NCI-H1105 treated with DMSO at 0.1 percent for 48 hours (cell line): ENCODE measurements around the gene TPRA1.
"Not testable (repeated sequence)": the region's sequence is repeated elsewhere in the genome, so short reads cannot be mapped to it uniquely, and the experiment has no call there.

Experiments used
- DNase-seq: peaks from one replicate; lab custom pipeline; 2025; lab: John Stamatoyannopoulos, UW

Gene TPRA1

DNA sequence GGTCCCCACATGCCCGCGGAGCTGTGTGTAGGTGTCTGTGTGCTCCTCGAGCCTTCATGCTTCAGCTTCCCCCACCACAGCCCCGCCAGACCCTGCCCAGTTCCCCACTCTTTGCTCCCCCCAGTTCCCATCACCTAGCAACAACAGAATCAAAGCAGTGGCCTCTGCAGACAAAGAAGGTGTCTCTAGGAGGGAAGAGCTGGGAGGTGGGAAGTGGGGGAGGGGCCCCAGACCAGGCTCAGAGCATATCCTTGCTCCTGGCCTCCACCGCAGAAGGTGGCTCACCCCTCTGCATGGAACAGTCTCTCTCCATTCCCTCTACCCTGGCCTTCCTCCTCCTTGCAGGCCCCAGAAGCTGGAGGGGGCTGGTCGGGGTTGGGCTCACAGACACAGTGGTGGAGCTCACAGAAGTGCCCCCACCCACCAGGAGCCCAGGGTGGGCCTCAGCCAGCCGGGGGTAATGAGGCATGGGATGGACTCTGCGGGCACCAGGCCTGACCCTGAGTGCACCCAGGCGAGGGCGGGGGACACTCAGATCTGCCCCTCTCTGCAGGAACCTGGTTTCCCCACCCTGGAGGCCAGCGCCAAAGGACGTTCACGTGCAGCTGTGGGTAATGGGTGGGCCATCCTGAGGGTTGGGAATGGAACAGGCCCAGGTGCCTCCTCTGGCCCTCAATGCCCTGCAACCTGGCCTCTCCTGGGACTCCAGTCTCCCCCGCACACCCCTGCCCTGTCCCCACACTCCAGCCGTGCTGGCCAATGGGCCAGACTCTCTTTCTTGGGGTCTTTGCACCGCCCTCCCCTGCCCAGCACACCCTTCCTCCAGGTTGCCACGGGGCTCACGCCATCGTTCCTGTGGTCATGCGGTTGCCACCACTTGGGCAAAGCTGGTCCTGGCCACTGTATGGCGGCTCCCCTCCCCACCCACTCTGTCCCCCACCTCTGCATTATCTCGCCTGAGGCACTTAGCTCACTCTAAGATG, 53.4 kb downstream of the TPRA1 start:
- DNase-seq = peak; percentile 65

DNA sequence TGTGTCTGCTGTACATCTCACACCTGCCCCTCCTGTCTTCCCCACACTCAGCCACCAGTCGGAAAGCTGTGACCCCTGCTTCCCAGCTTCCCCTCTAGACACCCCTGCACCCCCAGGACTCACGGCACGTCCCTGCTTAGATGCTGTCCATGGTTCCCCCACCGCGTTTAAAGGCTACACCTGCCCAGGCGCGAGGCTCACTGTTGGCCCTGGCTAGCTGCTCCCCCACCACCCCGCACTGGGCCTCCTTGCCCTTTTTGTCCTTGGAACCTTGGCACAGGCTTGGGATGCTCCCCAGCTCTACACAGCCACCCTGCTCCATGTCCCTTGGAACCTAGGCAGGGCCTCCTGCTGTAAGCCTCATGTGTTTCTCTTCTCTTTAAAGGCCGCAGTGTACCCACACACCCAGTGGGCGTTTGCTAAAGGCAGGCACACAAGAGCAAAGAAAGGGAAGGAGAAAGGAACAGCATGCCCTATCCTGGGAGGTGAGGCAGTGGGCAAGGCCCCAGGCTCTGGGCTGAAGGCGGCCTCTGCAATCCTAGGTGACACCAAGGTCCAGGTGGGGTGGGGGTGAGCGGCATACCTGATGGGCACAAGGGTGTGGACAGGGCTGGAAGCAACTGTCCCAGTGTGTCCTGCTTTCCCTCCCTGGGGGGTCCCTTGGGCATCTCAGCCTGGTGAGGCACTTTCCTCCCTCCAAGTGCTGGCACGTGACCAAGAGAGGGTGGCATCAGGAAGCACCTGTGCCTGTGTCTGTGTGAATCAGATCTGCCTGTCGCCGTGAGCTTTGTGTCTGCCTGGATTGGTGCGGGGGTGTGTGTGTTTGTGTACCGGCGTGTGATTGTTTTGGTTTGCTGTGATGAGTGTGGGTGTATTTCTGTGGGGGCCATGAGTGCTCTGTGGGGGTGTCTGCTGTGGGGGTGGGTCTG, 54.4 kb downstream of the TPRA1 start:
- peak; percentile 69 for DNase-seq

DNA sequence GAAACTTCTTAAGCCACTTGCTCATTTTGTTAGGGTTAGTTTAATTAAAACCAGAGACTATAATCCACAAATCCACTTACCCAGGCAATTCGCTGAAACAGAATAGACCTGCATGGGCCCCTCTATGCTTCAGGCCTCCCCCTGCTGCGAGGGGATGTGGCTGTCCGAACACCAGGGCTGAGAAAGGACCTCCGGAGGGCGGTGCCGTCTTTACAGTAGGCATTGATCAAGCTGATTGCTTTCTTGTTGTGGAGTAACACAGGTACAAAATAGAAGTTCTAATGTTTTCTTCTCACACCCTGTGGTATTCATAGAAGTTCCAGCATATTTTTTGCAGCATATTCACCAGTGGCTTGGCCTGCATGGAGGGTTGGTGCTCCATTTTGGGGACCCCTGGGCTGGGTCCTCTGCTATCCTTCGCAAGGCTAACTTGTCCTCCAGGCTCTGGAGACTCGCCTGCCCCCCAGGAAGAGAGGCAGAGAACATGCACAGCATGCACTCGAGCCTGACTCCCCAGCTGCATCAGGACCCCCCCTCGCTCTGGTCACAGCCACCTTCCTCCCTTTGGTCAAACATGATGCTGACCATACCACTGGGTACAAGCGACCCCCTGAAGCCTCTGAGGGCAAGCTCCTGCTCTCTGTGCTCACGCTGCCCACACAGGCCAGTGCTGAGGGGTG, 55.3 kb downstream of the TPRA1 start:
- DNase-seq = no peak

DNA sequence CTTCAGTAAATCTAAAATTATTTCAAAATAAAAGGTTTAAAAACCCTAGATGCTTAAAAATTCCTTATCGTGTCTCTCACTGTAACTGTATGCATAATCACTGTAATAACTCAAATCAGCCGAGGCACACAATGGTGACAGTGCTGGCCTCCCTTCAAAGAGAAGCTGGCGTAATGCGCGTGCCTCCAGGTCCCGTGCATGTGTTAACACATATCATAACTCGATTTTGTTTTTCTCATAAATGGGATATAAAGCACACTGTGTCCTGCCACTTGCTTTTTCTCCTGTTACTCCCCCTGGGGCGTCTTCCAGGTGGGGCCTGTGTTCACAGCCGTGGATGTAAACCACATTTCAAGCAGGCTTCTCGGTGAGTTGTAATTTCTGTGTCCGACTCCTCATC, 56.0 kb downstream of the TPRA1 start:
- DNase-seq = no peak

DNA sequence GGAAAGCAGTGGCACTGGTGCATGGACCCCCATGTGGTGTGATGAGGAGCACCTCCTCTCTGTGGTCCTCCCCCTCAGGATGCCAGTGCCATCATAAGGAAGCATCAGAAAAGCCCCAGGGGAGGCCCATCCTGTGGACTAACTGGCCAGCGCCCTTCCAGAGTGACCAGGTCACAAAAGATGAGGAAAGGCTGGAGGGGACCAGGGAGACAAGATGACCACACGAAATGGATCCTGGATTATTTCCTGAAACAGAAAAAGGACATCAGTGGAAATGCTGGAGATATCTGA, 56.4 kb downstream of the TPRA1 start:
- DNase-seq = no peak

DNA sequence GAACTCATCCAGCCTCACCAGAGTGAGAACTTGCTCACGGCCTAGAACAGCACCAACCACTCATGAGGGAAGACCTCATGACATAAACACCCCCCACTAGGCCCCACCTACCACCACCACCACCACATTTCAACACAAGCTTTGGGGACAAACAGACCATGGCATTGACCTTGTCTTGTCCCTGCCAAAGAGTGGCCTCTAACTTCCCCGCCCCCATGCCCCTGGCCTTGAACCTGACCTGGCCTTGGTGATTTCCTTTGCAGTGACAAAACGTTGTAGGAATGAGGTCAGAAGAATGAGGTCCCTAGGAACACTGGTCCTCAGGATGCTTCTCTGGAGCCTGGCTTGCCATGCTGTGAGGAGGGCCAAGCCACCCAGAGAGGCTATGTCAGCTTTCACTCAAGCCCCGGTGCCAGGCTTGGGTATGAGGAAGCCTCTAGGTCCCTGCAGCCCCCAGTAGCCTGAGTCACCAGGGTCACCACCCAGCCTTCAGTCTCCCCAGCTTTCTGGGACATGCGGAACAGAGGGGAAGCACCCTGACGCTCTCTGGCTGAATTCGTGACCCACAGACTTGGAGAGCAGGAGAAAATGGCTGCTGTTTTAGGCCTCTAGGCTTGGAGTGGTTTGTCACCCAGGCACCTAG, 57.9 kb downstream of the TPRA1 start:
- no peak for DNase-seq

DNA sequence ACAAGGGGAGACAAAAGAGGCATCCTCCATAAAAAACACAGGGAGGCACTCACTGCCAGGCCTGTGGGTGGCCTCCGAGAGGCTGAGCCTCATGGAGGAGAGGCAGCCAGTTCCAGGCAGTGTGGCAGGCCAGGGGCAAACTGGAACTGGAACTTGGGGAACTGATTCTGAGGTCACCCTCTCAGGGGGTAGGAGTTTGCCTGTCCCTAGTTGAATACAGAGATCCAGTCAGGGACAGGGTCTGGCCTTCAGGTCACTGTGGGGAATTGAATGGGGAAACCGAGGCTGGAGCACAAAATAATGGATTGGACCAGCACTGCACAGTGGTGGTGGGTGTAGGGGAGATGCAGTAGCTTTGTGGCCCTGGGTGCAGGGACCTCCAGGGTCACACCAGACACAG, 58.7 kb downstream of the TPRA1 start:
- no peak for DNase-seq

DNA sequence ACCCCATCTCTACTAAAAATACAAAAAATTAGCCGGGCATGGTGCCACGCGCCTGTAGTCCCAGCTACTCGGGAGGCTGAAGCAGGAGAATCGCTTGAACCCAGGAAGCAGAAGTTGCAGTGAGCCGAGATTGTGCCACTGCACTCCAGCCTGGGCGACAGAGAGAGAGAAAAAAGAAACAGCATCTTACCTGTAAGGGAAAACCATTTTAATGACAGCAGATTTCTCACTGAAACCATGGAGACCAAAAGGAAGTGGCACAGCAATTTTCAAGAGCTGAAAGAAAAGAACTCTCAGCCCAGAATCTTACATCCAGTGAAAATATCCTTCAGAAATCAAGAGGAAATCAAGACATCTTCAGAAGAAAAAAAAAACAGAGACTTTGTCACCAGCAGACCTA, 59.7 kb downstream of the TPRA1 start:
- not testable (repeated sequence) for DNase-seq

DNA sequence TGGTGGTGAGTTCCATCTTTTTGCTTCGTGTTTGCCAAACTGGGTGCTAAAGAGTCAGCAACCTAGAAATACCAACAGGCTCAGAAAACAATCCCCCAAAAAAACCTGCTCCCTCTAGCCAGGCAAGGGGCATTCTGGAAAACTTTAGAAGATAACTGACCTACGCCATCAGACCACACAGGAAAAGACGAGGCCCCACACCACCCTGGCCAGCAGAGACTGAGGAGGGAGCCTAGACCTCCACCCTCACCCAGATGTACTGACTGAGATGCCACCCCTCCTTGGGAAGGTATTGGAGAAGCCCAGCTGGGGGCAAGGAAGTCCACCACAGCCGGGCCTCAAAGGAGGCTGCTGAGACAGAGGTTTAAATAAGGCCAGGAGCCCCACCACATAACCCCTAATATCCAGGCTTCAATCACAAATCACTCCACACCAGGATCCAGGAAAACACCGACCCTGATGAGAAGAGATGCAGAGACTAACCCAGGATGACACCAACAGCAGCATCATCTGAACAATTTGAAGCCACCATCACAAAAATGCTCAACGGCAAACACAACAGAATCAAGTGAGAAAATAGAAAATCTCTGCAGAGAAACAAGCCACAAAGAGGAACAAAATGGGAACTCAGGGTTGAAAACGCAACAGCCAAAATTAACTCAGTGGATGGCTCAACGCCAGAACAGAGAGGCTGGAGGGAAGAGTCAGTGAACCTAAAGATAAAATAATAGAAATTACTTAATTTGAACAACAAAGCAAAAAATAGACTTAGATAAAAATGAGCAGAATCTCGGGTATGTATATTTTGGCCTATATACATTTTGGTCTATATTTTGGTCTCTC, 61.0 kb downstream of the TPRA1 start:
- DNase-seq = no peak

DNA sequence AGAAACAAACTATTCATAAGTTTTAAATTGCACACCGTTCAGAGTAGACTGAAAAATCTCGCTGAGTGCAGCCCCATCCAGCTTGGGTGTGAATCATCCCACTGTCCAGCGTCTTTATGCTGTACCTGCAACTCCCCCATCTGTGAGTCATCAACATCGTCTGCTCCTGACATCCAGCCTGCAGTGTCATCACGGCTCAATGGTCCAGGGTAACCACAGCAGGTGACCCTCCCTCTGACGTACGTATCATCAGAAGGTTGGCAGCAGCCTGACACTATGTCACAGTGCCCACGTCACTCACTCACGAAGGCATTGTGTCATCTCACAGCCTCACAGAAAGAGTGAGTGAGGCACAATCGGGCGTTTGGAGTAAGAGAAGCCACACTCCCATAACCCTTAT, 65.2 kb downstream of the TPRA1 start:
- no peak for DNase-seq

DNA sequence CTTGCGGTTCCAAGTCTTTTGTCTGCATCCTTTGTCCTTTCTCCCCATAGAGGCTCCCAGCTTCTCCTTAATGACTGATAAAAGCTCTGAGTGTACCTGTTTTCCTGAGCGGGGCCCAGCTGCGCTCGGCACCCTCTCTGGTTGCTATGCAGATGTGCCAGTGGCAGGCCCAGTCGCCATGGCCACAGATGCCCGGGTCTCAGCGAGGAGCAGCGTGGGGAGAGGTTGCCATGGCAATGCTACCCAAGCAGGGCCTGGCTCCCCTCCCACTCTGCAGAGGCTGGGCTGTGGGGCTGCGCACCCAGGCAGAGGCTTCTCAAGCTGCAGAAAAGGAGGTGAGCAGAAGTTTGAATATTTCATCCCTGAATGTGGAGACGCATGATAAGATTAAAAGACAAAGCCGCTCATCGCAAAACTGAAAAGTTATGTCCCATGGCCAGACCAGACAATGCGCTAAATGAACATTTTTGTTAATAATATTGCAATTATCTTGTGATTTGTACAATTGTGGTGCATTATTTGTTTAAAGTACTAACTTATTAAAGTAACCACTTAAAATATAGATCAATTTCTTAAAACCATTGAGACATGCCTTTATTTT, 66.1 kb downstream of the TPRA1 start:
- peak; percentile 99 for DNase-seq
